ENCODE results near the gene RGR. TPM values are rescaled to one million over a fixed set of nuclear protein-coding genes. Genes with fewer than 3 reads are reported as not detected.
"Not testable (repeated sequence)": the region's sequence is repeated elsewhere in the genome, so short reads cannot be mapped to it uniquely, and the experiment has no call there.

Gene RGR
- polyA plus RNA-seq, 4 donors, result 0.13 to 0.34 TPM; not detected in 2

- DNase-seq (ENCODE audit: low read depth in 4 of 4, low spot score in 3 of 4), result peak in 3 of 4 donors; percentile 5 to 11 (median 6)
These were observed 11.9 kb downstream of the RGR start for GRCh38 chr10:84256510-84257342.

GRCh38 chr10:84257343-84258020 is 12.6 kb downstream of the RGR start:
- DNase-seq (ENCODE audit: low read depth in 4 of 4, low spot score in 3 of 4), result no peak

GRCh38 chr10:84258034-84258695 is 13.3 kb downstream of the RGR start:
- no peak for DNase-seq (ENCODE audit: low read depth in 4 of 4, low spot score in 3 of 4)

DNA sequence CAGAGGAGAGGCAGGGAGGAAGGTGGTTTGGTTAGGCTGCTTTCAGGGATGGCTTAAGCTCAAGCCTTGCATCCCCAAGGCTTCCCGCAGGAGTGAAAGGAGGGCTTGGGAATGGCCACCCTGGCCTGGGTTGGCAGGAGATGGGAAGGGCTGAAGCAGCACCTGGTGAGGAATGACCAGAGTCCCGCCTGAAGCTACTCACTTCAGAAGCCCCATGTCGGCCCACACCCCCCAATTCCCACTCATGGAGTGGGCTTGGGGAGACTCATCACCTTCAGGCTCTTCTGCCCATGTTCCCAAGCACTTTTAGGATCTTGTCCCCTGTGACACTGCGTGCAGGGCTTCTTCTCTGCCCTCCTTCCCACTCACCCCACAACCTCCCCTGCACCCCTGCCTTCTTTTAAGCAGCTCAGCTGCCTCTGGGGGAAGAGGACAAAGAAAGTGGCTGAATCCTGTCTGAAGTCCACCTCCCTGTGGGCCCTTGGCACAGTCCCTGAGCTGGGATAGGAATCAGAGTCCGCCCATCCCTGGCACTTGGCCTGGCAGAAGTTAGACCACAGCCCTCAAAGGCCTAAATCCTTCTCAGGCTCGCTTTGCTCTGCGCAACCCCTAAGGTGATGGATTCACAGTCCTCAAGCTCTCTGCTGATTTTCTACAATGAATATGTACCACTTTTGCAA is 16.5 kb downstream of the RGR start:
- DNase-seq (ENCODE audit: low read depth in 4 of 4, low spot score in 3 of 4), result no peak

DNA sequence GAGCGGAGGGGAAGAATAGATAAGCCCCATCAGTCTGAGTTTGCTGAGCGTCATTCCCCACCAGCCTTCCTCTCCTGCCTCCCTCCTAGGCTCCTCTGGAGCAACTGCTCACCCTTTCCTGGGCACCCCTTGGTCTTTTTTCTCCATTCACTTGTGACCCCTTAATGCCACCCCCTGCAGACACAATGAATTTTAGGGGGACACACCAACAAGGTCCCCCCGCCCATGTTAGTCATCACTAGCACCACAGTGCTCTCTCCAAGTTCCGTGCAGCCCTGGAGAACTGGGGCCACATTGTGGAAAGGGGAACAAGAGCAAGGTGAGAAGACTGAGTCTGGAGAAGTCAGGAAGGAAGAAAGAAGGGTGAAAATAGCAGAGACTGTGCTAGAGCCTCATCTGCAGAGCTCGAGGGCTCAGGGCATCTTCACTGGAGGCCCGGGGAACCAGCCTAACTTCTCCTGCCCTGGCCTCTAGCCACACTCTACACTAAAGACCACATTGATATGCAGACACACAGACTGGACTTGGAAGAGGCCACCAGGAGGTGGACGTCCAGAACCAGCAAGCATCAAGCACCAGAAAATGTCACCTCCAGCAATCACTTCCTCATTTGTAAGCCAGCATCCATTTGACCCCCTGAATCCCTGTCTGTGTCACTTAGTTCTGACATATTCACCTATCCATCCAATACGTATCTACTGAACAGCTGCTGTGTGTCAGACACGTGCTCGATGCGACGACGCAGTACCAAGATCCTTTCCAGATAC is 17.5 kb downstream of the RGR start:
- no peak for DNase-seq (ENCODE audit: low read depth in 4 of 4, low spot score in 3 of 4)

DNA sequence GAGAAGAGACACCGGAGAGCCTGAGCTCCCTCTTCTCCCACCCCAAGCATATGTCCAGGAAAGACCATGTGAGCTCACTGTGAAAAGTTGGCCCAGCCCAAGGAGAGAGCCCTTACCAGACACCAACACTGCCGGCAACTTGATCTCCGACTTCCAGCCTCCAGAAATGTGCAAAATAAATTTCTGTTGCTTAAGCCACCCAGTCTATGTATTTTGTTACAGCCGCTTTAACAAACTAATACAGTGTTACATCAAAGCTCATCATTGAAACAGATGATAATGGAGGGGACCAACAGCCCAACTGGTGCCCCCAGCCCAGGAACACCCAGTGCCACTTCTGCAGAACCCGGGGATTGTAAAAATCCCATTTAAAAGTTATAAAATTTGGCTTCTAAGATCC is 18.9 kb downstream of the RGR start:
- DNase-seq (ENCODE audit: low read depth in 4 of 4, low spot score in 3 of 4), result no peak

GRCh38 chr10:84264611-84265141 is 19.8 kb downstream of the RGR start:
- peak in 3 of 4 donors; percentile 20 to 34 (median 23) for DNase-seq (ENCODE audit: low read depth in 4 of 4, low spot score in 3 of 4)

GRCh38 chr10:84265418-84265817 is 20.6 kb downstream of the RGR start:
- no peak for DNase-seq (ENCODE audit: low read depth in 4 of 4, low spot score in 3 of 4)

DNA sequence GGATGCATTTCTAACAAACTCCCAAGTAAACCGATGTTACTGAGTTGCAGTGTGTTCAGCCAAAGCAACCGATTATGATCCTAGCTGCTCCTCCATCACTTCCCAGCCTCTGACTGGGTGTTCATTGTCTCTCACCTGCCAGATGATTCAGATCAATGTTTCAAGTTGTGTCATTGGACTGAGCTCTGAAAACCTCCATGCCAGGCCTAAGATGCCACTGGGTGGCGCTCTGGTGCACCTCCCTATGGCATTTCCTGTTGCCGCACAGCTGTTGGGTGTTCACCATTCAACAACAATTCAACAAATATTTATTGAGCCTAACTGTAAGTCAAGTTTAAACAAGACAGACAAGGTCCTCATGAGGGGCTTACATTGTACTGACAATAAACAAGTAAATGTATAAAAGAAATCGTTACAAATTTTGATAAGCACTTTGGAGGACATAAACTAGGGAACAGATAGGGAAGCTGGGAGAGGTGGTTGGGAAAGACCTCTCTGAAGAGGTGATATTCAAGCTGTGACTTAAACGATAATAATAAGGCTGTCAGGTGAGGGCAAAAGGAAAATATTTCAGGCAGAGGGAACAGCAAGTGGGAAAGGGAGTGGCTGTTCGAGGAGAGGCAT is 22.8 kb downstream of the RGR start:
- no peak for DNase-seq (ENCODE audit: low read depth in 4 of 4, low spot score in 3 of 4)

- no peak for DNase-seq (ENCODE audit: low read depth in 4 of 4, low spot score in 3 of 4)
These were observed 24.3 kb downstream of the RGR start for GRCh38 chr10:84269162-84269561.

DNA sequence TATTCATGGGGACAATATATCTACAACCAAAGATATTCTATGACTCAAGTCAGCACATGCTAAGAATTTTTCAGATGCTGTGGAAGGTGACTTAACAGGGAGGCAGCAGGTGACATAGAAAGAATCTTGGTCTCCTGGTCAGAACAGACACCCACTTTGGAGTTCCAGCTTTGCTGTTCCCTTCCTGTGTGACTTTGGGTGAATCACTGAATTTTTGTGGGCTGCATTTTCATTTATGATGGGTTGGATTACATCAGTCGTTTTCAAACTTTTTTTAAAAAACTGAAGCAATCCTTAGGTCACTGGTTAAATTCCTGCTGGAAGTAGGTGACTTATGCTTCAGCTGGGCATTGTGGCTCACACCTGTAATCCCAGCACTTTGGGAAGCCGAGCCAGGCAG is 24.9 kb downstream of the RGR start:
- no peak for DNase-seq (ENCODE audit: low read depth in 4 of 4, low spot score in 3 of 4)

GRCh38 chr10:84270708-84271107 is 25.9 kb downstream of the RGR start:
- DNase-seq (ENCODE audit: low read depth in 4 of 4, low spot score in 3 of 4), result no peak

- not testable (repeated sequence) for DNase-seq (ENCODE audit: low read depth in 4 of 4, low spot score in 3 of 4)
These were observed 35.1 kb downstream of the RGR start for GRCh38 chr10:84279876-84280475.

DNA sequence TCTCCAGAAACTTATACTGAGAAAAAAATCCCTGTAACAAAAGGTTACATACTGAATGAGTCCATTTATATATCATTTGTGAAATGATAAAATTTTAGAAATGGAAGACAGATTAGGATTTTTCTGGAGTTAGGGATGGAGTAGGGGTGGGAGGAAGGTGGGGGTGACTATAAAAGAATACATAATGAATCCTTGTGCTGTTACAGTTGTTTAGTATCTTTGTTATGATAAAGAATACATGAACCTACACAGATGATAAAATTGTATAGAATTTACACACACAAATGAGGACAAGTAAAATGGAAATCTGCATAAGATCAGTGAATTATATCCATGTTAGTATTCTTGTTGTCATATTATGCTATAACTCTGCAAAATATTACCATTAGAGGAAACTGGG is 41.8 kb downstream of the RGR start:
- no peak for DNase-seq (ENCODE audit: low read depth in 4 of 4, low spot score in 3 of 4)

- no peak for DNase-seq (ENCODE audit: low read depth in 4 of 4, low spot score in 3 of 4)
These were observed 43.3 kb downstream of the RGR start for GRCh38 chr10:84288151-84288550.

DNA sequence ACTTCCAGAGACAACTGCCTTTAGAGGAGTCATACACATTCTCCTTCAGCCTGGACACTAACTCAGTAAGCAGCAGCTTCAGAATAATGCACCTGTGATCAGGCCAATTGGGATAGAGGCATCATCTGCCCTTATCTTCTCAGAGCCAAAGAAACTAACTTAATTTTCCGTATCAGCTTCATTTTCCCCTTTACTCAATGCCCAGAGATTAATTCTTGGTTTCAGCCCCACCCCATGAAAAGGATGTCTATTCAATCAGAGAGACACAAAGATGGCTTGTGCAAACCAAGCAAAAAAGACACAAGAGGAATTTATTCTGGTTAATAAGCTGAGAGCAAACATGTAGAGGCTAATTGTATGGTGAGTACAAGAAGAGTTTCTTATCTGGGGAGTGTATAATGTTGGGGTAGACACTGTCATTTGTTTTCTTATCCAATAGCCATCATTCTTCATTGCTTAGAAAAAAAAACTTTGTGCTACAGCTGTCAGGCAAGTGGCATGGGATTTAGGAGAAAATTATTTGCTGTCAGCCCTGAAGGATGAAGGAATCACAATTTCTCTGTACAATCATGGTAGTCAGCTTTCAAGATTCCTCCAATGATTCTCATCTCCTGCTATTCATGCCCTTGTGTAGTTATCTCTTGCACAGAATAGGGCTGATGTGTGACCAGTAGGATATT is 44.8 kb downstream of the RGR start:
- DNase-seq (ENCODE audit: low read depth in 4 of 4, low spot score in 3 of 4), result no peak

- no peak for DNase-seq (ENCODE audit: low read depth in 4 of 4, low spot score in 3 of 4)
These were observed 45.4 kb downstream of the RGR start for GRCh38 chr10:84290235-84290634.

DNA sequence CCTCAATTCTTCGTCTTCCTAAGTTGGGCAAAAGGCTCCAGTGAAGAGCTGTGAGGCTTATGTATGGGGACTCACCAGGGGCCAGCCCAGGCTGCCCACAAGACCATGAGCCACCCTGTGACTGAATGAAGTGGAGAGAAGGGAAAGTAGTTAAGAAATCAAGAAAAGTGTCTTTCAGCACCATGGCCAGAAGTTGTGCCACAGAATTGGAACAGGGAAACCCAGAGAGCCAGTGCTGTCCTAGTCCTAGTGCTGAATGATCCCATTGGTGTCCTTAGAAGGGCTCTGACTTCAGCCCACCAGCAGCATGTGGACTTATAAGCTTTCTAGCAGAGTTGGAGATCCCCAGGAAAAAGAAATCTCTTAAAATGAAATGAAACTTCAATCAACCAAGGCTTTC is 46.5 kb downstream of the RGR start:
- peak in 3 of 4 donors; percentile 32 to 68 (median 44) for DNase-seq (ENCODE audit: low read depth in 4 of 4, low spot score in 3 of 4)

Data from right renal pelvis (tissue), 4 donors.